HG02623 (cell line): ENCODE data around the gene TGFBR3.

ENCODE experiments used
- ATAC-seq: cut with Tn5 transposase; IDR thresholded peaks from one replicate; pipeline ENCODE4 v1.9.1; 2021; ENCODE audit warnings: moderate library complexity; ENCODE audit not compliant: unreplicated experiment

TGFBR3 gene

GRCh38 chr1:91827459-91828321, 58.3 kb downstream of the TGFBR3 start:
- no peak for ATAC-seq

- no peak for ATAC-seq
These were observed 58.9 kb downstream of the TGFBR3 start for GRCh38 chr1:91827087-91827458.

GRCh38 chr1:91826649-91827048, 59.3 kb downstream of the TGFBR3 start:
- no peak for ATAC-seq

- ATAC-seq: no peak
These were observed 59.7 kb downstream of the TGFBR3 start for GRCh38 chr1:91826248-91826647.

GRCh38 chr1:91821126-91821868, 64.7 kb downstream of the TGFBR3 start:
- ATAC-seq: no peak

- ATAC-seq: no peak
These were observed 66.7 kb downstream of the TGFBR3 start for GRCh38 chr1:91819038-91819788.

GRCh38 chr1:91818713-91818975, 67.3 kb downstream of the TGFBR3 start:
- ATAC-seq: no peak

GRCh38 chr1:91817211-91817905, 68.6 kb downstream of the TGFBR3 start:
- no peak for ATAC-seq

- no peak for ATAC-seq
These were observed 69.9 kb downstream of the TGFBR3 start for GRCh38 chr1:91816031-91816430.

- ATAC-seq: no peak
These were observed 71.5 kb downstream of the TGFBR3 start for GRCh38 chr1:91814448-91814847.

GRCh38 chr1:91813813-91814212, 72.1 kb downstream of the TGFBR3 start:
- ATAC-seq: no peak

GRCh38 chr1:91811363-91812025, 74.5 kb downstream of the TGFBR3 start:
- no peak for ATAC-seq

- no peak for ATAC-seq
These were observed 76.6 kb downstream of the TGFBR3 start for GRCh38 chr1:91809317-91809716.

GRCh38 chr1:91807921-91808620, 77.9 kb downstream of the TGFBR3 start:
- no peak for ATAC-seq

GRCh38 chr1:91806769-91807700, 78.9 kb downstream of the TGFBR3 start:
- ATAC-seq: no peak

- no peak for ATAC-seq
These were observed 79.7 kb downstream of the TGFBR3 start for GRCh38 chr1:91806181-91806768.

- ATAC-seq: no peak
These were observed 80.6 kb downstream of the TGFBR3 start for GRCh38 chr1:91805311-91805801.

GRCh38 chr1:91804546-91805023, 81.4 kb downstream of the TGFBR3 start:
- ATAC-seq: no peak
